K562 (cell line): ENCODE results near the gene RABGAP1. TPM values are rescaled to one million over a fixed set of nuclear protein-coding genes. Genes with fewer than 3 reads are reported as not detected.

Source experiments
- ATAC-seq: fragments of 200-7000 bp; cut with Tn5 transposase; 3 replicates; pipeline ENCODE4 v1.9.1; 2020; ENCODE audit warnings: moderate library complexity
- BruUV-seq: library from RNA; stranded (reverse); fragments of 400-500 nt; replicated peaks from 2 replicates; lab custom pipeline; 2021; lab: Mats Ljungman, UMichigan
- CTCF ChIA-PET: fragments of 300-600 bp; formaldehyde crosslinking; extraction: SDS; loops from one replicate; lab custom pipeline; 2021; ENCODE audit warnings: low intra/inter-chr PET ratio; lab: Yijun Ruan, JAX
- POLR2A ChIA-PET: fragments of 300-600, 350-650 bp; sonication (Branson Sonifier 250); formaldehyde crosslinking; extraction: SDS; loops from one replicate; lab custom pipeline; 2021; ENCODE audit warnings: antibody characterized with exemption, inconsistent platforms; lab: Yijun Ruan, JAX
- DNase-seq, 4 experiments: peaks; one replicate each; pipeline versions ENCODE4 v3.0.0 to v3.0.0-alpha.2; 2011 to 2018; ENCODE audit warnings: low spot score in 3 of 4, mixed read lengths in 3 of 4; ENCODE audit errors: extremely low read depth in 1 of 4
- FAIRE-seq: peaks from 2 replicates; lab custom pipeline; 2011; peaks lifted over from hg19 to GRCh38; lab: Jason Lieb, UNC
- H2AFZ ChIP-seq: 2 replicates; pipeline ENCODE4 v1.6.0; 2011; ENCODE audit warnings: low read depth, low read length, control low read depth, inconsistent platforms
- H3K27ac ChIP-seq: fragments of 200-600 bp; 3 replicates; pipeline ENCODE4 v1.8.0; 2011; ENCODE audit warnings: low read depth, mild to moderate bottlenecking, control low read depth, inconsistent platforms, low read length, moderate library complexity, mixed read lengths; ENCODE audit errors: extremely low read depth
- H3K27me3 ChIP-seq, 2 experiments: fragments of 300-600 bp in 1 of 2; 2 replicates in 1 of 2; 3 replicates in 1 of 2; pipeline versions ENCODE4 v1.6.0 to v1.8.0; 2011; ENCODE audit warnings: inconsistent platforms in 2 of 2, low read length in 2 of 2, mild to moderate bottlenecking in 1 of 2, mixed read lengths in 1 of 2, moderate library complexity in 1 of 2; ENCODE audit not compliant: control insufficient read depth in 2 of 2, insufficient read depth in 2 of 2
- H3K36me3 ChIP-seq: fragments of 300-600 bp; 3 replicates; pipeline ENCODE4 v1.8.0; 2011; ENCODE audit warnings: mild to moderate bottlenecking, low read length, inconsistent platforms; ENCODE audit not compliant: control insufficient read depth, insufficient read depth
- H3K4me1 ChIP-seq, 2 experiments: fragments of 200-600 bp in 1 of 2; replicated peaks in 1 of 2; 2 replicates in 1 of 2; 3 replicates in 1 of 2; pipeline versions ENCODE4 v1.5.1 to v1.8.0; 2011; ENCODE audit warnings: inconsistent platforms in 2 of 2, low read length in 2 of 2, mild to moderate bottlenecking in 1 of 2, mixed read lengths in 1 of 2, moderate library complexity in 1 of 2; ENCODE audit not compliant: control insufficient read depth in 2 of 2, insufficient read depth in 2 of 2
- H3K4me2 ChIP-seq: 2 replicates; pipeline ENCODE4 v1.6.1; 2011; ENCODE audit warnings: low read length, control low read depth, inconsistent platforms, mixed read lengths; ENCODE audit not compliant: insufficient read depth
- H3K4me3 ChIP-seq: fragments of 200-600 bp; sonication (generic), shearing (Covaris generic); 2 replicates; pipeline ENCODE4 v1.5.1; 2016; ENCODE audit warnings: control low read depth, inconsistent platforms
- H3K79me2 ChIP-seq: fragments of 200-600 bp; 3 replicates; pipeline ENCODE4 v1.8.0; 2011; ENCODE audit warnings: low read length, inconsistent platforms; ENCODE audit not compliant: control insufficient read depth, insufficient read depth
- H3K9ac ChIP-seq, 2 experiments: 2 replicates each; pipeline versions ENCODE4 v1.6.0 to v1.6.1; 2011; ENCODE audit warnings: low read depth in 2 of 2, low read length in 2 of 2, control low read depth in 1 of 2, inconsistent platforms in 1 of 2, mild to moderate bottlenecking in 1 of 2, mixed read lengths in 1 of 2; ENCODE audit not compliant: insufficient read depth in 1 of 2
- H3K9me1 ChIP-seq: one replicate; pipeline ENCODE4 v1.6.0; 2011; ENCODE audit warnings: inconsistent platforms, mild to moderate bottlenecking, low read length, moderate library complexity; ENCODE audit not compliant: control insufficient read depth, insufficient read depth
- H3K9me3 ChIP-seq: replicated peaks from 2 replicates; pipeline ENCODE4 v1.5.1; 2011; ENCODE audit warnings: low read depth, low read length, inconsistent platforms; ENCODE audit not compliant: control insufficient read depth, insufficient read depth
- H4K20me1 ChIP-seq: replicated peaks from 2 replicates; pipeline ENCODE4 v1.6.1; 2011; ENCODE audit warnings: low read length, inconsistent platforms, mixed read lengths; ENCODE audit not compliant: control insufficient read depth, insufficient read depth
- FOXJ2 ChIP-seq: fragments of 200-800 bp; sonication (Bioruptor generic); IDR thresholded peaks from 2 replicates; pipeline ENCODE4 v1.6.1; 2016; ENCODE audit warnings: missing genetic modification characterization, missing compliant biosample characterization
- HDAC6 ChIP-seq: IDR thresholded peaks from 2 replicates; pipeline ENCODE4 v1.6.1; 2012; ENCODE audit warnings: low read depth, mild to moderate bottlenecking, control low read depth, inconsistent platforms, low read length, moderate library complexity
- JUNB ChIP-seq: fragments of 450-650 bp; formaldehyde crosslinking; conservative IDR thresholded peaks from 2 replicates; pipeline ENCODE4 v1.4.0; 2020; ENCODE audit warnings: mild to moderate bottlenecking
- JUND ChIP-seq, 2 experiments: IDR thresholded peaks; 2 replicates in 1 of 2; 3 replicates in 1 of 2; pipeline ENCODE4 v1.6.1; 2011; ENCODE audit warnings: borderline replicate concordance in 2 of 2, low read depth in 2 of 2, low read length in 2 of 2, improper control_type of control experiment in 1 of 2, missing biosample characterization in 1 of 2, missing genetic modification characterization in 1 of 2, missing genetic modification reagents in 1 of 2
- NCOA6 ChIP-seq: fragments of 450-650 bp; IDR thresholded peaks from 2 replicates; pipeline ENCODE4 v1.6.1; 2017; ENCODE audit warnings: mild to moderate bottlenecking
- RFX5 ChIP-seq: IDR thresholded peaks from 2 replicates; pipeline ENCODE4 v1.6.1; 2011; ENCODE audit warnings: low read depth, mild to moderate bottlenecking, improper control_type of control experiment, low read length
- SAFB2 ChIP-seq: fragments of 200-400 bp; formaldehyde crosslinking; IDR thresholded peaks from 2 replicates; pipeline ENCODE4 v1.6.1; 2018; ENCODE audit warnings: borderline replicate concordance, low read length, low read depth, moderate library complexity; ENCODE audit not compliant: severe bottlenecking
- STAT5A ChIP-seq: IDR thresholded peaks from 2 replicates; pipeline ENCODE4 v1.6.1; 2012; ENCODE audit warnings: low read length, inconsistent platforms, borderline replicate concordance
- THRA ChIP-seq: fragments of 450-650 bp; IDR thresholded peaks from 2 replicates; pipeline ENCODE4 v1.6.1; 2017; ENCODE audit warnings: mild to moderate bottlenecking, moderate library complexity
- ZFPM2 ChIP-seq: fragments of 250-450 bp; sonication (Bioruptor Pico); IDR thresholded peaks from 2 replicates; pipeline ENCODE4 v1.5.1; 2022; ENCODE audit warnings: mild to moderate bottlenecking
- ZNF274 ChIP-seq: IDR thresholded peaks from 2 replicates; pipeline ENCODE4 v1.6.1; 2011; ENCODE audit warnings: low read depth, mild to moderate bottlenecking, low read length, moderate library complexity, borderline replicate concordance
- ZNF586 ChIP-seq: fragments of 450-650 bp; formaldehyde crosslinking; conservative IDR thresholded peaks from 2 replicates; pipeline ENCODE4 v1.4.0; 2020; ENCODE audit warnings: mild to moderate bottlenecking, moderate library complexity
- WGBS: fragments of 100-300 bp; shearing (Covaris generic); methylation state at CpG from one replicate; pipeline ENCODE4 v1.1.6; 2016; ENCODE audit warnings: low coverage, mixed read lengths; ENCODE audit not compliant: insufficient coverage; ENCODE audit errors: missing lambda C conversion rate; 5-methylcytosine and 5-hydroxymethylcytosine counted together
- in situ Hi-C: fragments of 300-500 bp; cut with MboI; formaldehyde crosslinking; loops from 4 replicates; pipeline ENCODE4 v1.15.0; 2018; ENCODE audit warnings: inconsistent platforms, mixed read lengths
- intact Hi-C: fragments of 100-400 bp; cut with micrococcal nuclease; formaldehyde crosslinking; loops from 2 replicates; pipeline ENCODE4 v1.14.2; 2022
- polyA plus RNA-seq, 8 experiments: library from polyadenylated mRNA; depleted of rRNA in 4 of 8; stranded (reverse) in 5 of 8; unstranded in 3 of 8; fragments of >200 nt; fragmentation: Nextera tagmentation in 2 of 8; fragmentation: Illumina TruSeq in 1 of 8; extraction: Ambion mirVana in 2 of 8; extraction: Trizol in 1 of 8; gene quantifications; 2 replicates each; pipeline versions ENCODE4 v1.2.1 to v1.2.3, GENCODE V29; 2011 to 2014; ENCODE audit warnings: inconsistent platforms in 1 of 8, missing spikeins in 1 of 8
- total RNA-seq, 7 experiments: library from RNA; depleted of rRNA in 6 of 7; stranded (reverse); fragments of >200 nt in 6 of 7; fragmentation: Illumina TruSeq in 2 of 7; extraction: Trizol in 2 of 7; gene quantifications; 2 replicates each; pipeline versions ENCODE4 v1.2.1 to v1.2.3, GENCODE V29; 2011 to 2021; ENCODE audit warnings: low replicate concordance in 1 of 7
- TF ChIP-seq, protein P1 (sequence below): IDR thresholded peaks from 2 replicates; pipeline ENCODE4 v1.6.1; 2014; ENCODE audit warnings: antibody characterized with exemption
- TF ChIP-seq, protein P2 (sequence below): sonication (generic); formaldehyde crosslinking; IDR thresholded peaks from 2 replicates; pipeline ENCODE4 v1.8.1; 2022; ENCODE audit warnings: missing genetic modification reagents

Gene RABGAP1
- total and polyA plus RNA-seq, 9 of the 15 experiments (the other 6 are each of a cell fraction or from before 2014, with no cell fraction given): 1.5 to 22.7 (median 13.1) TPM

DNA sequence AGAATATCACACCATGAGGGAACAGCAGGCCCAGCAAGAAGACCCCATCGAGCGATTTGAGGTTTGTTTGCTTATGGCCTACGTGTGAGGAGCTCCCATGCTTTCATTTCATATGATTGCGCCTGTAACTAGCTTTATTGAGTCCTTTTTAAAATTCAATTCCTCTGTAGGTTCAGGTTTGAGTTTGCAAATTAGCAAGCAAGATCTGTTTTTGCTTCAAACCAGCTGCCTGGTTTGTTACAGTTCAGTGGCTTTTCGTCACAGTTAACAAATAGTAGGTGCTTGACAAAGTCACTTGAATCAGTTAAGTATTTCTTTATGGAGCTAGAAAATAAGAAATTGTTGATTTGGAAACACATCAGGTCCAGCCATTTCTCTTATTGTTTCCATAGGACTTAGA is 149.0 kb downstream of the RABGAP1 start (continued):
- TF ChIP-seq SAFB2: no peak
- no peak for TF ChIP-seq THRA
- TF ChIP-seq, protein P1, sequence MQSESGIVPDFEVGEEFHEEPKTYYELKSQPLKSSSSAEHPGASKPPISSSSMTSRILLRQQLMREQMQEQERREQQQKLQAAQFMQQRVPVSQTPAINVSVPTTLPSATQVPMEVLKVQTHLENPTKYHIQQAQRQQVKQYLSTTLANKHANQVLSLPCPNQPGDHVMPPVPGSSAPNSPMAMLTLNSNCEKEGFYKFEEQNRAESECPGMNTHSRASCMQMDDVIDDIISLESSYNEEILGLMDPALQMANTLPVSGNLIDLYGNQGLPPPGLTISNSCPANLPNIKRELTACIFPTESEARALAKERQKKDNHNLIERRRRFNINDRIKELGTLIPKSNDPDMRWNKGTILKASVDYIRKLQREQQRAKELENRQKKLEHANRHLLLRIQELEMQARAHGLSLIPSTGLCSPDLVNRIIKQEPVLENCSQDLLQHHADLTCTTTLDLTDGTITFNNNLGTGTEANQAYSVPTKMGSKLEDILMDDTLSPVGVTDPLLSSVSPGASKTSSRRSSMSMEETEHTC: no peak
- no peak for TF ChIP-seq STAT5A
- no peak for TF ChIP-seq JUNB (CRISPR knock-in tag)
- no peak for TF ChIP-seq ZNF274
- TF ChIP-seq HDAC6: no peak
- no peak for TF ChIP-seq NCOA6

DNA sequence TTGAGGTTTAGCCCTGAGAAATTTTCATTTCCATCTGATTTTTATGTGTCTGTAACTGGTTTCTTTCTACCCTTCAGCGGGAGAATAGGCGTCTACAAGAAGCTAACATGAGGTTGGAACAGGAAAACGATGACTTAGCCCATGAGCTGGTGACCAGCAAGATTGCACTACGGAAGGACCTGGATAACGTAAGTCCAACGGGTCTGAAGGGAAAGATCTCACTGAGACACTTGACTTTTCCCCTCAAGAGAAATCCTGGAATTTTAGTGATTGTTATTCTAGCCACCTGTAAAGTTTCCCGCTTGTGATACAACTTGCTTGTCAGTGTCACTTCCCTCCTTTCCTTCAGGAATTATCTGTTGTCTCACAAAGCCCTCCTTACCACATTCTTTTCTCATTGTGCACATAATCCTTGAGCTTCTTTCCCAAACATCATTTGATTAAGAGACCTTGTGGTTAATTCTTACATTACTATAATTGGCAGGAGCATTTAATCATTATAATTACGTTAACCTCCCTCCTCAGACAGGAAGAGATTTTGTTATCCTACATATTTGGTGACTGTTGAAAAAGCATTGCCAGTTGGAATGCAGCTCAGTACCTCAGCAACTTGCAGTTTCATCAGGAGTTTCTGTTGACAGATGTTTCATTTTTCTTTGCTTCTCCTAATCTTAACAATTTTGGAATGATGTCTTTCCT is 149.5 kb downstream of the RABGAP1 start:
- H3K9ac ChIP-seq: no peak overlapping the region
- no TSS peak for BruUV-seq
- in situ Hi-C loops: no loop called here
- H3K4me1 ChIP-seq: no peaks in the 10 kb centered on the region; a peak in 1 of 5 replicates
- no peaks in the 10 kb centered on the region for H3K9me1 ChIP-seq
- H3K9me3 ChIP-seq: no peaks in the 10 kb centered on the region
- H3K79me2 ChIP-seq: no peaks in the 10 kb centered on the region
- intact Hi-C loops: no loop called here
- no peak overlapping the region for H3K4me3 ChIP-seq
- ATAC-seq: no peak
- no peak overlapping the region for H3K4me2 ChIP-seq
- no peaks in the 10 kb centered on the region for H4K20me1 ChIP-seq
- WGBS: 86% methylated on average over 8 of the region's 8 CpGs
- FAIRE-seq: no peak
- peaks cover 41% of the 10 kb centered on the region for H3K36me3 ChIP-seq
- POLR2A ChIA-PET: interaction anchor here (1.4 kb wide), 1 partner anchor 11 kb away, joined by 3 read pairs; no protein-coding TSS in a partner anchor
- H3K27ac ChIP-seq: no peak overlapping the region
- no peak for DNase-seq
- CTCF ChIA-PET: no interaction called here
- H2AFZ ChIP-seq: no peak overlapping the region
- H3K27me3 ChIP-seq: no peaks in the 10 kb centered on the region
- TF ChIP-seq JUND (IDR thresholded peaks at IDR 0.05; ENCODE audit: borderline replicate concordance, low read depth, low read length): no peak
- no peak for TF ChIP-seq JUND (tag; IDR thresholded peaks at IDR 0.05; ENCODE audit: borderline replicate concordance, low read depth, low read length)
- TF ChIP-seq ZNF586 (CRISPR knock-in tag): no peak
- TF ChIP-seq ZFPM2 (CRISPR knock-in tag): no peak
- TF ChIP-seq, protein P2, sequence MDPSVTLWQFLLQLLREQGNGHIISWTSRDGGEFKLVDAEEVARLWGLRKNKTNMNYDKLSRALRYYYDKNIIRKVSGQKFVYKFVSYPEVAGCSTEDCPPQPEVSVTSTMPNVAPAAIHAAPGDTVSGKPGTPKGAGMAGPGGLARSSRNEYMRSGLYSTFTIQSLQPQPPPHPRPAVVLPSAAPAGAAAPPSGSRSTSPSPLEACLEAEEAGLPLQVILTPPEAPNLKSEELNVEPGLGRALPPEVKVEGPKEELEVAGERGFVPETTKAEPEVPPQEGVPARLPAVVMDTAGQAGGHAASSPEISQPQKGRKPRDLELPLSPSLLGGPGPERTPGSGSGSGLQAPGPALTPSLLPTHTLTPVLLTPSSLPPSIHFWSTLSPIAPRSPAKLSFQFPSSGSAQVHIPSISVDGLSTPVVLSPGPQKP (CRISPR knock-in tag): no peak
- no peak for TF ChIP-seq RFX5
- no peak for TF ChIP-seq FOXJ2 (tag)
